DOHH2 (cell line): ENCODE results near the gene PNMA8A.

ENCODE experiments used
- EZH2phosphoT487 ChIP-seq: fragments of 200-600 bp; sonication (generic); IDR thresholded peaks from 2 replicates; pipeline ENCODE4 v1.6.1; 2017; ENCODE audit warnings: borderline replicate concordance, mild to moderate bottlenecking, antibody characterized with exemption, low read length, moderate library complexity, mixed read lengths
- TF ChIP-seq, protein P1 (sequence below): fragments of 200-600 bp; sonication (generic); IDR thresholded peaks from one replicate; pipeline ENCODE4 v1.5.1; 2014; ENCODE audit warnings: antibody characterized with exemption, mild to moderate bottlenecking, low read depth, low read length; ENCODE audit not compliant: poor library complexity, severe bottlenecking

DNA sequence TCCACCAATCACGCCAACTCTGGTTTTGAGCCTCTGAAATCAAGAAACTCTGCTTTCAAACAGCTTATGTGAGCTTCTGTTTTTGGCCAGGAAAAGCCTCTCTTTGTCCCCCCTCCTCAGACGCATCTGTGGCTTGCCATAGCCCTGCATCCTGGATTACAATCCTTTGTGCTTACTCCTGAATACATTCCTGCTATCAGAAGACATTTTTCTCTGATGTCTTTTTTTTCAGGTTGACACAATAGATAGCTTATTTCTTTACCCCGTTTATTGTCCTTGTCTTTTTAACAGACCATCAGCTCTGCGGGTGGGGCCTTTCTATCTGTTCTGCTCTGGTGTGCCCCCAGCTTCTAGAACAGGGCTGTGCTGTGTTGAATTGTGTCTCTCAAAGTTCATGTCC lies 13.3 kb upstream of the PNMA8A start:
- TF ChIP-seq, protein P1, sequence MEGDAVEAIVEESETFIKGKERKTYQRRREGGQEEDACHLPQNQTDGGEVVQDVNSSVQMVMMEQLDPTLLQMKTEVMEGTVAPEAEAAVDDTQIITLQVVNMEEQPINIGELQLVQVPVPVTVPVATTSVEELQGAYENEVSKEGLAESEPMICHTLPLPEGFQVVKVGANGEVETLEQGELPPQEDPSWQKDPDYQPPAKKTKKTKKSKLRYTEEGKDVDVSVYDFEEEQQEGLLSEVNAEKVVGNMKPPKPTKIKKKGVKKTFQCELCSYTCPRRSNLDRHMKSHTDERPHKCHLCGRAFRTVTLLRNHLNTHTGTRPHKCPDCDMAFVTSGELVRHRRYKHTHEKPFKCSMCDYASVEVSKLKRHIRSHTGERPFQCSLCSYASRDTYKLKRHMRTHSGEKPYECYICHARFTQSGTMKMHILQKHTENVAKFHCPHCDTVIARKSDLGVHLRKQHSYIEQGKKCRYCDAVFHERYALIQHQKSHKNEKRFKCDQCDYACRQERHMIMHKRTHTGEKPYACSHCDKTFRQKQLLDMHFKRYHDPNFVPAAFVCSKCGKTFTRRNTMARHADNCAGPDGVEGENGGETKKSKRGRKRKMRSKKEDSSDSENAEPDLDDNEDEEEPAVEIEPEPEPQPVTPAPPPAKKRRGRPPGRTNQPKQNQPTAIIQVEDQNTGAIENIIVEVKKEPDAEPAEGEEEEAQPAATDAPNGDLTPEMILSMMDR, result no peak
- TF ChIP-seq EZH2phosphoT487, result no peak
